RWPE2 (cell line): ENCODE data around the gene DEDD2.

ENCODE experiments used
- ATAC-seq: fragments of 200-7000 bp; cut with Tn5 transposase; 3 replicates; pipeline ENCODE4 v1.9.1; 2021; ENCODE audit warnings: low read depth
- DNase-seq: peaks from one replicate; pipeline ENCODE4 v3.0.0-alpha.2; 2020; ENCODE audit warnings: low spot score
- H3K27ac ChIP-seq: fragments of 450-650 bp; 2 replicates; pipeline ENCODE4 v1.5.1; 2017; ENCODE audit warnings: mild to moderate bottlenecking; ENCODE audit not compliant: poor library complexity, severe bottlenecking
- H3K27me3 ChIP-seq: fragments of 250-450 bp; sonication (Bioruptor Pico); 2 replicates; pipeline ENCODE4 v1.5.1; 2021; ENCODE audit warnings: mild to moderate bottlenecking, moderate library complexity; ENCODE audit not compliant: insufficient read depth, poor library complexity, severe bottlenecking
- H3K36me3 ChIP-seq: fragments of 250-450 bp; sonication (Bioruptor Pico); 2 replicates; pipeline ENCODE4 v1.5.1; 2020; ENCODE audit warnings: low read depth, mild to moderate bottlenecking, moderate library complexity
- H3K4me1 ChIP-seq: fragments of 250-450 bp; sonication (Bioruptor Pico); 2 replicates; pipeline ENCODE4 v1.5.1; 2021; ENCODE audit warnings: mild to moderate bottlenecking, moderate library complexity; ENCODE audit not compliant: insufficient read depth, poor library complexity, severe bottlenecking
- H3K4me3 ChIP-seq: fragments of 250-450 bp; sonication (Bioruptor Pico); 2 replicates; pipeline ENCODE4 v1.5.1; 2021; ENCODE audit warnings: mild to moderate bottlenecking, moderate library complexity; ENCODE audit not compliant: severe bottlenecking
- H3K9me3 ChIP-seq: fragments of 250-450 bp; sonication (Bioruptor Pico); 2 replicates; pipeline ENCODE4 v1.5.1; 2021; ENCODE audit warnings: mild to moderate bottlenecking, moderate library complexity; ENCODE audit not compliant: severe bottlenecking
- TF ChIP-seq, protein P1 (sequence below): fragments of 450-650 bp; IDR thresholded peaks from one replicate; pipeline ENCODE4 v1.5.1; 2017; ENCODE audit warnings: mild to moderate bottlenecking, moderate library complexity; ENCODE audit not compliant: poor library complexity, severe bottlenecking

DEDD2 gene

DNA sequence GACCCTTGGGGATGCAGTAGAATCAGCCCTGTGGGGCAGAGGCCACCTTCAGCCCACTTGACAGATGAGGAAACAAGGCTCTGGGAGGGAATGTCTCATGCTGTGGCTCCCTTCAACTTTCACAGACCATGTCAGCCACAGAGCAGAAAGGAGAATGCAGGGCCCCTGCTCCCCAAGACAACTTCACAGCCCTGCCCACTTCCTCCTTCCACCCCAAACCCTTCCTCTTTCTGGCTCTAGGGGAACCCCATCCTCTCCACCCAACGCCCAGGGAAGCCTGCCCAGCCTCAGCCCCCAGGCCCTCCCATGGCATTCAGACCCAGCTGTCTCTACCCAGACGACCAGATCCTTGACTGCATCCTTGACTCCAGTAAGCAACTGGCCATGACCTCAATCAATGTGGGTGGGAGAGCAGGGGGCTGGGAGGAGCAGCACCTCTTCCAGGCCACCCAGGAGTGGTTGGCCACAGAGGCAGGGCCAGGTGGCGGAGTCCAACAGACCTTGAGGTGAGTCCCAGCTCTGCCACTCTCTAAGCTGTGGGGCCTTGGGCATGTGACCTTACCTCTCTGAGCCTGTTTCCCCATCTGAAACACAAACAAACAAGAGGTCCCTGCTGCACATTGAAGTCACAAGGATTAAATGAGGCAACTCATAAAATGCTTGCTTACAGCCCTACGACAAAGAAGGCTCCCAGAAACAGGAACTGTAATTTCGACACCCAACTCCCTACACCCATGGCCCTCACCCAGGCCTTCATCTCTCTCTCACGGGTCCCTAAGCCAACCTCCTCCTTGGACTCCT, 15.8 kb downstream of the DEDD2 start:
- no peak for ATAC-seq
- H3K27me3 ChIP-seq, result no peaks in the 10 kb centered on the region
- H3K27ac ChIP-seq, result peak overlapping the region; percentile 88
- no peak for DNase-seq
- no peak overlapping the region for H3K4me3 ChIP-seq
- H3K9me3 ChIP-seq, result no peaks in the 10 kb centered on the region
- TF ChIP-seq, protein P1, sequence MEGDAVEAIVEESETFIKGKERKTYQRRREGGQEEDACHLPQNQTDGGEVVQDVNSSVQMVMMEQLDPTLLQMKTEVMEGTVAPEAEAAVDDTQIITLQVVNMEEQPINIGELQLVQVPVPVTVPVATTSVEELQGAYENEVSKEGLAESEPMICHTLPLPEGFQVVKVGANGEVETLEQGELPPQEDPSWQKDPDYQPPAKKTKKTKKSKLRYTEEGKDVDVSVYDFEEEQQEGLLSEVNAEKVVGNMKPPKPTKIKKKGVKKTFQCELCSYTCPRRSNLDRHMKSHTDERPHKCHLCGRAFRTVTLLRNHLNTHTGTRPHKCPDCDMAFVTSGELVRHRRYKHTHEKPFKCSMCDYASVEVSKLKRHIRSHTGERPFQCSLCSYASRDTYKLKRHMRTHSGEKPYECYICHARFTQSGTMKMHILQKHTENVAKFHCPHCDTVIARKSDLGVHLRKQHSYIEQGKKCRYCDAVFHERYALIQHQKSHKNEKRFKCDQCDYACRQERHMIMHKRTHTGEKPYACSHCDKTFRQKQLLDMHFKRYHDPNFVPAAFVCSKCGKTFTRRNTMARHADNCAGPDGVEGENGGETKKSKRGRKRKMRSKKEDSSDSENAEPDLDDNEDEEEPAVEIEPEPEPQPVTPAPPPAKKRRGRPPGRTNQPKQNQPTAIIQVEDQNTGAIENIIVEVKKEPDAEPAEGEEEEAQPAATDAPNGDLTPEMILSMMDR, result no peak
- H3K4me1 ChIP-seq, result peaks cover 37% of the 10 kb centered on the region
- peaks cover 68% of the 10 kb centered on the region for H3K36me3 ChIP-seq

DNA sequence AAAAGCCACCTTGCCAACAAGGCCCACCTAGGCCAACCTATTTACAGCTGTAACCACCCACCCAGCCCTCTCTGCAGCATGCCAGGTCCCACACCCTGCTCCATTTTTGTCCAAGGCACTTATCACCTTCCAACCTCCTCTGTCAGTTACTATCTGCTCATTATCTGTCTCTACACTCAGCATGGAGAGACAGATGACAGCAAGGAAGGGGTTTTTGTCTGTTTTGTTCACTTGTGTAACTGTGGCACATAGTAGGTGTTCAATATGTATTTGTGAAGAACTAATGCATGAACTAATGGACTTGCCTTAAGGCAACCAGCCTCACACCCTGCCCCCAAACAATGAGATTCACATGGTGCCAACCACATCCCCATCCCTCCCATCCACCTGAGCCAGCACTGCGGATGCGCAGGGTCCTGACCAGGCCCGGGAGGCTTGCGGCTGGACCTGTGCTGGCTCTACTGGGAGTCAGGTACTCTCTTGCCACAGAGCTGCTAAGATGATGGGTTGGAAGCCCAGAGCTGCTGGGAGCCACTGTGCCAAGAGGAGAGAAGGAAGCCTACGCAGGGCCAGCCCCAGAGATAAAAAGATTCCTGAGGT, 17.3 kb downstream of the DEDD2 start:
- peaks cover 57% of the 10 kb centered on the region for H3K36me3 ChIP-seq
- H3K4me1 ChIP-seq, result peaks cover 31% of the 10 kb centered on the region
- TF ChIP-seq, protein P1, result peak; percentile 33
- no peaks in the 10 kb centered on the region for H3K27me3 ChIP-seq
- no peaks in the 10 kb centered on the region for H3K9me3 ChIP-seq
- DNase-seq (no peak), ATAC-seq (no peak)
- H3K4me3 ChIP-seq, result no peak overlapping the region
- H3K27ac ChIP-seq, result peak overlapping the region; percentile 88

DNA sequence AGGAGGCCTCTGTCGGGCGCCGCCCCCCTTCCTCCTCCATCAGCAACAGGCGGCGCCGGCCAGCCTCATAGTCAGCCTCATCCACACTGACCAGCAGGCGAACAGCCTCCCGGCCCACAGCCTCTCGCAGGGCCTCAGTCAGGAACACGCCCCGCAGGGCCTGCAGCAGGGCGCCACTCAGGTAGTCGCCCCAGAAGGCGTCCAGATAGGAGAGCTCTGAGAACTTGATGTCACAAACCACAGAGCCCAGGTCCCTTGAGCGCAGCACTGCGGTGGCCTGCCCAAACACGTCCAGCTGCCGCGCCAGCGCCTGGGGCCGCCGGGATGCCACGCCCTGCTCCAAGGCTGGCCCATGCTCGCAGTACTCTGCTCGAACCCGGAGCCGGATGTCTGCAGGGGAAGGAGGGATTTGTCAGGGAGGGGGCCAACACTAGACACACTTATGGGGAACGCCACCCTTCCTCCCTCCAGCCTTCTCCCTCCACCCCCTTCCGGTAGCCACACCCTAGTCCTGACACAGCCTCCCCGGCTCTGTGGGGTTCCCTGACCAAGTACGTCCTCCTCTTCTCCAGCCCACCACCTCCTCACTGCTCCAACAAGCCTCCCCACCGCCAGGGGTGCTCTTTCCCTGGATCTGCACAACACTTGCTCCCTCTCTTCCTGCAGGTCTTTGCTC, 17.9 kb downstream of the DEDD2 start:
- H3K9me3 ChIP-seq, result no peaks in the 10 kb centered on the region
- H3K36me3 ChIP-seq, result peaks cover 52% of the 10 kb centered on the region
- ATAC-seq (peak; percentile 86), DNase-seq (peak; percentile 84)
- TF ChIP-seq, protein P1, result peak; percentile 67
- no peaks in the 10 kb centered on the region for H3K27me3 ChIP-seq
- no peak overlapping the region for H3K4me3 ChIP-seq
- peaks cover 31% of the 10 kb centered on the region for H3K4me1 ChIP-seq
- H3K27ac ChIP-seq, result peak overlapping the region; percentile 88

DNA sequence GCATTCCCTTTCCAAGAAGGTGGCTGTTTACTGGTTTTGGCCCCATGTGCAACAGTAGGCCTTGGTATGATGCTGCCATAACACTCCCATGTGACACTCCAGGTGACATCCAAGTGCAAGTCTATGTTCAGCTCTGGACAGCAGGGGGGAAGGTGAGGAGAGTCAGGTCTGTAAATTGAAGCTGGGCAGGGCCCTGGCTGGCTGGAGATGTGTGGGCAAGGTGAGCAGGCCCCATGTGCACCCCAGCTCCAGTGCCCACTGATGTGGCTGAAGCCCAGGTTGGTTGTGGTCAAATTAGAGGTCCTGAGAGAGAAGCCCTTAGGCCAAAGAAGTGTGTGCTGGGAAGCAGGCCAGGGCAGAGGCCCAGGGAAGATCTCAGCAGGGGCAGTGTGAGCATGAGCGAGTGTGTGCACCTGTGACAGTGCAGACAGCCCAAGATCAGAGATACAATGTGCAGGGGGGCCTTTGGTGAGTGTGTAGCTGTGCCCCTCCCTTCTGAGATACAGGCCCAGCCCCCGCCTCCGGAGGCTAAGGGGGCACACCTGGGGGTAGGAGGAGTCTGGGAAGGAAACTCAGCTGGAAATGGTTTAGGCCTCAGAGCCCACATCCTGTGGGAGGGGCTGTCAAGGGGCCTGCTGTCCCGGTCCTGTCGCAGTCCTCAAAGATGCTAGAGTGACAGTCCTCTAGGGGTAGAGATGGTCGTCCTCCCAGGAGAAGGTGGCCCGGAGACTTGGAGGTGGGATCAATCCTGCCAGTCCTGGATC, 18.6 kb downstream of the DEDD2 start:
- ATAC-seq, result peak; percentile 11
- H3K4me1 ChIP-seq, result peaks cover 31% of the 10 kb centered on the region
- peaks cover under 1% of the 10 kb centered on the region for H3K9me3 ChIP-seq
- no peak overlapping the region for H3K4me3 ChIP-seq
- H3K36me3 ChIP-seq, result peaks cover 46% of the 10 kb centered on the region
- peak overlapping the region; percentile 88 for H3K27ac ChIP-seq
- TF ChIP-seq, protein P1, result no peak
- no peak for DNase-seq
- no peaks in the 10 kb centered on the region for H3K27me3 ChIP-seq
